ENCODE measurements around the gene SNAP91.

Gene SNAP91

GRCh38 chr6:83546636-83547035 is 162.3 kb downstream of the SNAP91 start:
- no peak for DNase-seq (ENCODE audit: low read depth, low spot score)
- H3K9ac ChIP-seq (ENCODE audit: insufficient read length, low read depth): no peak overlapping the region
- H3K4me1 ChIP-seq (ENCODE audit: insufficient read depth, insufficient read length): no peaks in the 10 kb centered on the region
- TF ChIP-seq ZNF274 (IDR thresholded peaks at IDR 0.05; ENCODE audit: low read depth, low read length) (no peak), SUZ12 (IDR thresholded peaks at IDR 0.05; ENCODE audit: extremely low read depth, insufficient read depth, insufficient read length) (no peak), YY1 (IDR thresholded peaks at IDR 0.05; ENCODE audit: insufficient read depth, insufficient read length) (no peak)
- H3K9me3 ChIP-seq (ENCODE audit: insufficient read depth, low read length): no peaks in the 10 kb centered on the region
- H3K4me3 ChIP-seq (ENCODE audit: insufficient read length, low read depth): no peak overlapping the region
- H3K27me3 ChIP-seq (ENCODE audit: insufficient read depth, insufficient read length): no peaks in the 10 kb centered on the region
- H3K36me3 ChIP-seq (ENCODE audit: insufficient read depth, insufficient read length, low read length): no peaks in the 10 kb centered on the region

- H3K9ac ChIP-seq (ENCODE audit: insufficient read length, low read depth): no peak overlapping the region
- H3K36me3 ChIP-seq (ENCODE audit: insufficient read depth, insufficient read length, low read length): no peaks in the 10 kb centered on the region
- no peak for DNase-seq (ENCODE audit: low read depth, low spot score)
- no peaks in the 10 kb centered on the region for H3K4me1 ChIP-seq (ENCODE audit: insufficient read depth, insufficient read length)
- TF ChIP-seq YY1 (IDR thresholded peaks at IDR 0.05; ENCODE audit: insufficient read depth, insufficient read length) (no peak), SUZ12 (IDR thresholded peaks at IDR 0.05; ENCODE audit: extremely low read depth, insufficient read depth, insufficient read length) (no peak), ZNF274 (IDR thresholded peaks at IDR 0.05; ENCODE audit: low read depth, low read length) (no peak)
- H3K27me3 ChIP-seq (ENCODE audit: insufficient read depth, insufficient read length): no peaks in the 10 kb centered on the region
- no peak overlapping the region for H3K4me3 ChIP-seq (ENCODE audit: insufficient read length, low read depth)
- no peaks in the 10 kb centered on the region for H3K9me3 ChIP-seq (ENCODE audit: insufficient read depth, low read length)
Measured at GRCh38 chr6:83539678-83540077, 169.2 kb downstream of the SNAP91 start.

GRCh38 chr6:83536647-83537589 is 172.0 kb downstream of the SNAP91 start:
- no peaks in the 10 kb centered on the region for H3K27me3 ChIP-seq (ENCODE audit: insufficient read depth, insufficient read length)
- H3K9ac ChIP-seq (ENCODE audit: insufficient read length, low read depth): no peak overlapping the region
- no peaks in the 10 kb centered on the region for H3K9me3 ChIP-seq (ENCODE audit: insufficient read depth, low read length)
- H3K4me1 ChIP-seq (ENCODE audit: insufficient read depth, insufficient read length): no peaks in the 10 kb centered on the region
- H3K4me3 ChIP-seq (ENCODE audit: insufficient read length, low read depth): no peak overlapping the region
- no peaks in the 10 kb centered on the region for H3K36me3 ChIP-seq (ENCODE audit: insufficient read depth, insufficient read length, low read length)
- DNase-seq (ENCODE audit: low read depth, low spot score): no peak
- TF ChIP-seq ZNF274 (IDR thresholded peaks at IDR 0.05; ENCODE audit: low read depth, low read length) (no peak), YY1 (IDR thresholded peaks at IDR 0.05; ENCODE audit: insufficient read depth, insufficient read length) (no peak), SUZ12 (IDR thresholded peaks at IDR 0.05; ENCODE audit: extremely low read depth, insufficient read depth, insufficient read length) (no peak)

GRCh38 chr6:83536034-83536646 is 172.8 kb downstream of the SNAP91 start:
- TF ChIP-seq SUZ12 (IDR thresholded peaks at IDR 0.05; ENCODE audit: extremely low read depth, insufficient read depth, insufficient read length) (no peak), ZNF274 (IDR thresholded peaks at IDR 0.05; ENCODE audit: low read depth, low read length) (no peak), YY1 (IDR thresholded peaks at IDR 0.05; ENCODE audit: insufficient read depth, insufficient read length) (no peak)
- no peaks in the 10 kb centered on the region for H3K27me3 ChIP-seq (ENCODE audit: insufficient read depth, insufficient read length)
- no peaks in the 10 kb centered on the region for H3K4me1 ChIP-seq (ENCODE audit: insufficient read depth, insufficient read length)
- H3K4me3 ChIP-seq (ENCODE audit: insufficient read length, low read depth): no peak overlapping the region
- H3K9ac ChIP-seq (ENCODE audit: insufficient read length, low read depth): no peak overlapping the region
- no peaks in the 10 kb centered on the region for H3K9me3 ChIP-seq (ENCODE audit: insufficient read depth, low read length)
- H3K36me3 ChIP-seq (ENCODE audit: insufficient read depth, insufficient read length, low read length): no peaks in the 10 kb centered on the region
- DNase-seq (ENCODE audit: low read depth, low spot score): no peak

GRCh38 chr6:83518816-83519480 is 190.0 kb downstream of the SNAP91 start:
- no peak overlapping the region for H3K9ac ChIP-seq (ENCODE audit: insufficient read length, low read depth)
- no peaks in the 10 kb centered on the region for H3K27me3 ChIP-seq (ENCODE audit: insufficient read depth, insufficient read length)
- H3K9me3 ChIP-seq (ENCODE audit: insufficient read depth, low read length): no peaks in the 10 kb centered on the region
- no peak overlapping the region for H3K4me3 ChIP-seq (ENCODE audit: insufficient read length, low read depth)
- no peak for DNase-seq (ENCODE audit: low read depth, low spot score)
- TF ChIP-seq SUZ12 (IDR thresholded peaks at IDR 0.05; ENCODE audit: extremely low read depth, insufficient read depth, insufficient read length): no peak
- TF ChIP-seq YY1 (IDR thresholded peaks at IDR 0.05; ENCODE audit: insufficient read depth, insufficient read length): no peak
- no peak for TF ChIP-seq ZNF274 (IDR thresholded peaks at IDR 0.05; ENCODE audit: low read depth, low read length)
- H3K36me3 ChIP-seq (ENCODE audit: insufficient read depth, insufficient read length, low read length): no peaks in the 10 kb centered on the region
- H3K4me1 ChIP-seq (ENCODE audit: insufficient read depth, insufficient read length): no peaks in the 10 kb centered on the region

- Histone ChIP-seq H3K4me1 (ENCODE audit: insufficient read depth, insufficient read length) (no peaks in the 10 kb centered on the region), H3K27me3 (ENCODE audit: insufficient read depth, insufficient read length) (no peaks in the 10 kb centered on the region), H3K4me3 (ENCODE audit: insufficient read length, low read depth) (no peak overlapping the region), H3K9me3 (ENCODE audit: insufficient read depth, low read length) (no peaks in the 10 kb centered on the region), H3K36me3 (ENCODE audit: insufficient read depth, insufficient read length, low read length) (no peaks in the 10 kb centered on the region), H3K9ac (ENCODE audit: insufficient read length, low read depth) (no peak overlapping the region)
- no peak for TF ChIP-seq YY1 (IDR thresholded peaks at IDR 0.05; ENCODE audit: insufficient read depth, insufficient read length)
- TF ChIP-seq SUZ12 (IDR thresholded peaks at IDR 0.05; ENCODE audit: extremely low read depth, insufficient read depth, insufficient read length): no peak
- no peak for TF ChIP-seq ZNF274 (IDR thresholded peaks at IDR 0.05; ENCODE audit: low read depth, low read length)
- no peak for DNase-seq (ENCODE audit: low read depth, low spot score)
Measured at GRCh38 chr6:83517500-83517899, 191.4 kb downstream of the SNAP91 start.

All from NT2/D1 (cell line).